ENCODE measurements around the gene MIDN.

Gene MIDN

GRCh38 chr19:1283207-1283916 lies 35.0 kb downstream of the MIDN start:
- H3F3A ChIP-seq (ENCODE audit: low read depth): no peaks in the 10 kb centered on the region
- H3K36me3 ChIP-seq (ENCODE audit: insufficient read depth, low read length): peaks cover 9% of the 10 kb centered on the region; the same call in 1 of the 2 replicates
- no peak overlapping the region for H2AFZ ChIP-seq (ENCODE audit: low read length)
- no peaks in the 10 kb centered on the region for H3K9me2 ChIP-seq (replicated peaks; ENCODE audit: low read depth, low read length)
- H3K79me2 ChIP-seq (ENCODE audit: insufficient read depth, low read length): no peaks in the 10 kb centered on the region
- H3K4me1 ChIP-seq (ENCODE audit: insufficient read depth, low read length, poor library complexity, severe bottlenecking): no peaks in the 10 kb centered on the region
- H3K4me3 ChIP-seq (ENCODE audit: low read length, poor library complexity, severe bottlenecking): no peak overlapping the region
- H3K9ac ChIP-seq (ENCODE audit: low read depth, low read length, poor library complexity, severe bottlenecking): no peak overlapping the region
- no peaks in the 10 kb centered on the region for H3K27me3 ChIP-seq (ENCODE audit: insufficient read depth, low read length, poor library complexity, severe bottlenecking)
- H4K20me1 ChIP-seq (ENCODE audit: insufficient read depth, low read length, poor library complexity, severe bottlenecking): no peaks in the 10 kb centered on the region
- H3K9me3 ChIP-seq (ENCODE audit: insufficient read depth, low read depth, low read length): no peaks in the 10 kb centered on the region
- H3K4me2 ChIP-seq (ENCODE audit: low read depth, low read length, poor library complexity, severe bottlenecking): no peak overlapping the region
- no peak for TF ChIP-seq EZH2phosphoT487 (IDR thresholded peaks at IDR 0.05; ENCODE audit: borderline replicate concordance)
- TF ChIP-seq, protein P1, sequence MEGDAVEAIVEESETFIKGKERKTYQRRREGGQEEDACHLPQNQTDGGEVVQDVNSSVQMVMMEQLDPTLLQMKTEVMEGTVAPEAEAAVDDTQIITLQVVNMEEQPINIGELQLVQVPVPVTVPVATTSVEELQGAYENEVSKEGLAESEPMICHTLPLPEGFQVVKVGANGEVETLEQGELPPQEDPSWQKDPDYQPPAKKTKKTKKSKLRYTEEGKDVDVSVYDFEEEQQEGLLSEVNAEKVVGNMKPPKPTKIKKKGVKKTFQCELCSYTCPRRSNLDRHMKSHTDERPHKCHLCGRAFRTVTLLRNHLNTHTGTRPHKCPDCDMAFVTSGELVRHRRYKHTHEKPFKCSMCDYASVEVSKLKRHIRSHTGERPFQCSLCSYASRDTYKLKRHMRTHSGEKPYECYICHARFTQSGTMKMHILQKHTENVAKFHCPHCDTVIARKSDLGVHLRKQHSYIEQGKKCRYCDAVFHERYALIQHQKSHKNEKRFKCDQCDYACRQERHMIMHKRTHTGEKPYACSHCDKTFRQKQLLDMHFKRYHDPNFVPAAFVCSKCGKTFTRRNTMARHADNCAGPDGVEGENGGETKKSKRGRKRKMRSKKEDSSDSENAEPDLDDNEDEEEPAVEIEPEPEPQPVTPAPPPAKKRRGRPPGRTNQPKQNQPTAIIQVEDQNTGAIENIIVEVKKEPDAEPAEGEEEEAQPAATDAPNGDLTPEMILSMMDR (conservative IDR thresholded peaks at IDR 0.05; ENCODE audit: low read length): no peak

- no peaks in the 10 kb centered on the region for H3K27me3 ChIP-seq (ENCODE audit: insufficient read depth, low read length, poor library complexity, severe bottlenecking)
- no peaks in the 10 kb centered on the region for H4K20me1 ChIP-seq (ENCODE audit: insufficient read depth, low read length, poor library complexity, severe bottlenecking)
- H3K9ac ChIP-seq (ENCODE audit: low read depth, low read length, poor library complexity, severe bottlenecking): no peak overlapping the region
Observed at GRCh38 chr19:1283917-1284292, 35.5 kb downstream of the MIDN start.

GRCh38 chr19:1284293-1284978 lies 36.1 kb downstream of the MIDN start:
- no peaks in the 10 kb centered on the region for H3K4me1 ChIP-seq (ENCODE audit: insufficient read depth, low read length, poor library complexity, severe bottlenecking)
- no peaks in the 10 kb centered on the region for H3K79me2 ChIP-seq (ENCODE audit: insufficient read depth, low read length)
- no peaks in the 10 kb centered on the region for H3K9me3 ChIP-seq (ENCODE audit: insufficient read depth, low read depth, low read length)
- no peak overlapping the region for H3K4me2 ChIP-seq (ENCODE audit: low read depth, low read length, poor library complexity, severe bottlenecking)
- H3K27me3 ChIP-seq (ENCODE audit: insufficient read depth, low read length, poor library complexity, severe bottlenecking): no peaks in the 10 kb centered on the region
- TF ChIP-seq, protein P1 (conservative IDR thresholded peaks at IDR 0.05; ENCODE audit: low read length): no peak
- no peak for TF ChIP-seq EZH2phosphoT487 (IDR thresholded peaks at IDR 0.05; ENCODE audit: borderline replicate concordance)
- H3K36me3 ChIP-seq (ENCODE audit: insufficient read depth, low read length): peaks cover 1% of the 10 kb centered on the region; the same call in 1 of the 2 replicates
- H3K9ac ChIP-seq (ENCODE audit: low read depth, low read length, poor library complexity, severe bottlenecking): no peak overlapping the region
- no peaks in the 10 kb centered on the region for H3K9me2 ChIP-seq (replicated peaks; ENCODE audit: low read depth, low read length)
- no peaks in the 10 kb centered on the region for H4K20me1 ChIP-seq (ENCODE audit: insufficient read depth, low read length, poor library complexity, severe bottlenecking)
- H2AFZ ChIP-seq (ENCODE audit: low read length): no peak overlapping the region
- H3F3A ChIP-seq (ENCODE audit: low read depth): no peaks in the 10 kb centered on the region
- H3K4me3 ChIP-seq (ENCODE audit: low read length, poor library complexity, severe bottlenecking): no peak overlapping the region

More at GRCh38 chr19:1283917-1284292, 35.5 kb downstream of the MIDN start:
- H3K4me1 ChIP-seq (ENCODE audit: insufficient read depth, low read length, poor library complexity, severe bottlenecking): no peaks in the 10 kb centered on the region
- no peaks in the 10 kb centered on the region for H3K9me3 ChIP-seq (ENCODE audit: insufficient read depth, low read depth, low read length)
- peaks cover 7% of the 10 kb centered on the region; the same call in 1 of the 2 replicates for H3K36me3 ChIP-seq (ENCODE audit: insufficient read depth, low read length)
- no peak overlapping the region for H2AFZ ChIP-seq (ENCODE audit: low read length)
- H3K79me2 ChIP-seq (ENCODE audit: insufficient read depth, low read length): no peaks in the 10 kb centered on the region
- H3K4me3 ChIP-seq (ENCODE audit: low read length, poor library complexity, severe bottlenecking): no peak overlapping the region
- no peaks in the 10 kb centered on the region for H3K9me2 ChIP-seq (replicated peaks; ENCODE audit: low read depth, low read length)
- no peak overlapping the region for H3K4me2 ChIP-seq (ENCODE audit: low read depth, low read length, poor library complexity, severe bottlenecking)
- no peaks in the 10 kb centered on the region for H3F3A ChIP-seq (ENCODE audit: low read depth)
- TF ChIP-seq, protein P1 (conservative IDR thresholded peaks at IDR 0.05; ENCODE audit: low read length): no peak

Measured in Loucy (cell line).